SK-N-SH (cell line): ENCODE data around the gene CYP4F12. TPM values are rescaled to one million over a fixed set of nuclear protein-coding genes. Genes with fewer than 3 reads are reported as not detected.

ENCODE experiments used
- CTCF ChIA-PET: fragments of 300-600, 350-600 bp; formaldehyde crosslinking; extraction: SDS; loops from one replicate; lab custom pipeline; 2021; lab: Yijun Ruan, JAX
- POLR2A ChIA-PET: fragments of 350-600 bp; sonication (Branson Sonifier 250); formaldehyde crosslinking; extraction: SDS; loops from one replicate; lab custom pipeline; 2020; ENCODE audit warnings: antibody characterized with exemption, inconsistent platforms; lab: Yijun Ruan, JAX
- DNase-seq: peaks from one replicate; pipeline ENCODE4 v3.0.0; 2012
- H2AFZ ChIP-seq: fragments of 200-600 bp; sonication (generic); 2 replicates; pipeline ENCODE4 v1.8.1; 2016; ENCODE audit warnings: antibody characterized with exemption, mild to moderate bottlenecking, low read depth
- H3F3A ChIP-seq: fragments of 200-600 bp; sonication (generic); replicated peaks from 2 replicates; pipeline ENCODE3; 2016; ENCODE audit warnings: antibody characterized with exemption, mild to moderate bottlenecking; ENCODE audit not compliant: insufficient read depth
- H3K27ac ChIP-seq, 2 experiments: fragments of 200-500 bp in 1 of 2; fragments of 200-600 bp in 1 of 2; sonication (Bioruptor generic) in 1 of 2; sonication (generic), shearing (Covaris generic) in 1 of 2; 2 replicates each; pipeline versions ENCODE4 v1.5.1 to v1.6.1; 2014 to 2016; ENCODE audit warnings: low read depth in 2 of 2, inconsistent platforms in 1 of 2, low read length in 1 of 2, mild to moderate bottlenecking in 1 of 2, mixed read lengths in 1 of 2
- H3K27me3 ChIP-seq: fragments of 200-600 bp; sonication (generic), shearing (Covaris generic); 2 replicates; pipeline ENCODE4 v1.6.1; 2016; ENCODE audit warnings: mixed run types; ENCODE audit not compliant: insufficient read depth
- H3K36me3 ChIP-seq, 2 experiments: fragments of 200-500 bp in 1 of 2; fragments of 200-600 bp in 1 of 2; sonication (Bioruptor generic) in 1 of 2; sonication (generic) in 1 of 2; replicated peaks in 1 of 2; 2 replicates each; pipeline versions ENCODE3 to v1.5.1; 2014 to 2016; ENCODE audit warnings: low read length in 1 of 2, mild to moderate bottlenecking in 1 of 2; ENCODE audit not compliant: insufficient read depth in 2 of 2, control insufficient read depth in 1 of 2
- H3K4me1 ChIP-seq, 2 experiments: fragments of 200-500 bp in 1 of 2; fragments of 200-600 bp in 1 of 2; sonication (Bioruptor generic) in 1 of 2; sonication (generic), shearing (Covaris generic) in 1 of 2; 2 replicates each; pipeline versions ENCODE4 v1.5.1 to v1.6.1; 2014 to 2016; ENCODE audit warnings: low read depth in 1 of 2, low read length in 1 of 2, mixed run types in 1 of 2; ENCODE audit not compliant: insufficient read depth in 2 of 2, control insufficient read depth in 1 of 2
- H3K4me2 ChIP-seq: fragments of 200-600 bp; sonication (generic), shearing (Covaris generic); 2 replicates; pipeline ENCODE4 v1.6.1; 2017; ENCODE audit warnings: mixed run types
- H3K4me3 ChIP-seq, 2 experiments: fragments of 200-500 bp in 1 of 2; fragments of 200-600 bp in 1 of 2; sonication (Bioruptor generic) in 1 of 2; sonication (generic), shearing (Covaris generic) in 1 of 2; 2 replicates each; pipeline versions ENCODE4 v1.5.1 to v1.8.1; 2014 to 2016; ENCODE audit warnings: low read depth in 2 of 2, inconsistent platforms in 1 of 2, low read length in 1 of 2, mild to moderate bottlenecking in 1 of 2, mixed read lengths in 1 of 2, moderate library complexity in 1 of 2
- H3K79me2 ChIP-seq: fragments of 200-600 bp; sonication (generic); 2 replicates; pipeline ENCODE4 v1.8.1; 2017; ENCODE audit warnings: mild to moderate bottlenecking; ENCODE audit not compliant: insufficient read depth
- H3K9ac ChIP-seq: fragments of 200-600 bp; sonication (generic); 2 replicates; pipeline ENCODE4 v1.6.1; 2017; ENCODE audit warnings: mixed run types
- H3K9me2 ChIP-seq: fragments of 200-600 bp; sonication (generic); 2 replicates; pipeline ENCODE4 v1.6.1; 2017; ENCODE audit warnings: mixed run types
- H3K9me3 ChIP-seq: fragments of 200-600 bp; sonication (generic); 2 replicates; pipeline ENCODE4 v1.6.1; 2017; ENCODE audit warnings: mixed run types, mild to moderate bottlenecking, moderate library complexity
- H4K20me1 ChIP-seq: fragments of 200-600 bp; sonication (generic); 2 replicates; pipeline ENCODE4 v1.6.1; 2017; ENCODE audit warnings: mild to moderate bottlenecking, mixed run types; ENCODE audit not compliant: insufficient read depth
- CHD2 ChIP-seq: fragments of 150-350 bp; IDR thresholded peaks from 2 replicates; pipeline ENCODE4 v1.6.1; 2018; ENCODE audit warnings: low read length; ENCODE audit not compliant: partially characterized antibody
- EZH2phosphoT487 ChIP-seq: fragments of 200-600 bp; sonication (generic); IDR thresholded peaks from 2 replicates; pipeline ENCODE4 v1.6.1; 2017; ENCODE audit warnings: low read depth, mixed run types, mild to moderate bottlenecking, antibody characterized with exemption, moderate library complexity, borderline replicate concordance
- FOSL2 ChIP-seq: IDR thresholded peaks from 2 replicates; pipeline ENCODE4 v1.4.0; 2012; ENCODE audit warnings: low read depth, mild to moderate bottlenecking, moderate library complexity, borderline replicate concordance
- FOXJ3 ChIP-seq: sonication (generic); formaldehyde crosslinking; IDR thresholded peaks from 2 replicates; pipeline ENCODE4 v1.5.1; 2020; ENCODE audit warnings: mild to moderate bottlenecking, missing genetic modification reagents
- FOXM1 ChIP-seq: IDR thresholded peaks from 2 replicates; pipeline ENCODE4 v1.4.0; 2012; ENCODE audit warnings: low read depth, mild to moderate bottlenecking
- MXI1 ChIP-seq: IDR thresholded peaks from 2 replicates; pipeline ENCODE4 v1.6.1; 2012; ENCODE audit warnings: mild to moderate bottlenecking, low read depth, low read length, improper control_type of control experiment
- POLR2AphosphoS5 ChIP-seq: IDR thresholded peaks from 2 replicates; pipeline ENCODE4 v1.6.1; 2012; ENCODE audit warnings: low read depth, low read length
- RCOR1 ChIP-seq: fragments of 150-350 bp; IDR thresholded peaks from 2 replicates; pipeline ENCODE4 v1.6.1; 2017; ENCODE audit warnings: antibody characterized with exemption, low read length
- RFX5 ChIP-seq: IDR thresholded peaks from 2 replicates; pipeline ENCODE4 v1.6.1; 2012; ENCODE audit warnings: mild to moderate bottlenecking, improper control_type of control experiment, low read length
- TCF12 ChIP-seq: IDR thresholded peaks from 2 replicates; pipeline ENCODE4 v1.4.0; 2012
- YY1 ChIP-seq: IDR thresholded peaks from 2 replicates; pipeline ENCODE4 v1.4.0; 2012; ENCODE audit warnings: low read depth, mild to moderate bottlenecking
- WGBS: methylation state at CpG from one replicate; pipeline ENCODE4 v1.1.6; 2017; ENCODE audit warnings: low lambda C conversion rate; 5-methylcytosine and 5-hydroxymethylcytosine counted together
- polyA plus RNA-seq, 3 experiments: library from polyadenylated mRNA; depleted of rRNA; stranded (reverse); fragments of >200 nt; gene quantifications; 2 replicates each; pipeline ENCODE4 v1.2.3, GENCODE V29; 2012
- TF ChIP-seq, protein P1 (sequence below): IDR thresholded peaks from 2 replicates; pipeline ENCODE4 v1.4.0; 2012; ENCODE audit warnings: low read depth, borderline replicate concordance

The CYP4F12 gene
- polyA plus RNA-seq, 1 of the 3 experiments (the other 2 are of a cell fraction): not detected

GRCh38 chr19:15671891-15672579 is 852 bp upstream of the CYP4F12 start:
- H3K9ac ChIP-seq: no peak overlapping the region
- no peak overlapping the region for H3K27ac ChIP-seq
- no peaks in the 10 kb centered on the region for H3K36me3 ChIP-seq
- TF ChIP-seq FOXM1 (no peak), YY1 (no peak), POLR2AphosphoS5 (no peak), RFX5 (no peak), RCOR1 (no peak), FOSL2 (no peak), FOXJ3 (CRISPR knock-in tag) (no peak), MXI1 (no peak), TCF12 (no peak)
- TF ChIP-seq, protein P1, sequence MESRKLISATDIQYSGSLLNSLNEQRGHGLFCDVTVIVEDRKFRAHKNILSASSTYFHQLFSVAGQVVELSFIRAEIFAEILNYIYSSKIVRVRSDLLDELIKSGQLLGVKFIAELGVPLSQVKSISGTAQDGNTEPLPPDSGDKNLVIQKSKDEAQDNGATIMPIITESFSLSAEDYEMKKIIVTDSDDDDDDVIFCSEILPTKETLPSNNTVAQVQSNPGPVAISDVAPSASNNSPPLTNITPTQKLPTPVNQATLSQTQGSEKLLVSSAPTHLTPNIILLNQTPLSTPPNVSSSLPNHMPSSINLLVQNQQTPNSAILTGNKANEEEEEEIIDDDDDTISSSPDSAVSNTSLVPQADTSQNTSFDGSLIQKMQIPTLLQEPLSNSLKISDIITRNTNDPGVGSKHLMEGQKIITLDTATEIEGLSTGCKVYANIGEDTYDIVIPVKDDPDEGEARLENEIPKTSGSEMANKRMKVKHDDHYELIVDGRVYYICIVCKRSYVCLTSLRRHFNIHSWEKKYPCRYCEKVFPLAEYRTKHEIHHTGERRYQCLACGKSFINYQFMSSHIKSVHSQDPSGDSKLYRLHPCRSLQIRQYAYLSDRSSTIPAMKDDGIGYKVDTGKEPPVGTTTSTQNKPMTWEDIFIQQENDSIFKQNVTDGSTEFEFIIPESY: no peak
- POLR2A ChIA-PET: no interaction called here
- H3K4me1 ChIP-seq: no peaks in the 10 kb centered on the region
- no peaks in the 10 kb centered on the region for H3K79me2 ChIP-seq
- no peak overlapping the region for H2AFZ ChIP-seq
- 22% methylated on average over 10 of the region's 10 CpGs for WGBS
- no peaks in the 10 kb centered on the region for H4K20me1 ChIP-seq
- DNase-seq: no peak
- no peak overlapping the region for H3K4me2 ChIP-seq
- H3K4me3 ChIP-seq: no peak overlapping the region
- H3K9me2 ChIP-seq: no peaks in the 10 kb centered on the region
- no peaks in the 10 kb centered on the region for H3K9me3 ChIP-seq
- CTCF ChIA-PET: no interaction called here
- H3F3A ChIP-seq: no peaks in the 10 kb centered on the region
- no peaks in the 10 kb centered on the region for H3K27me3 ChIP-seq

DNA sequence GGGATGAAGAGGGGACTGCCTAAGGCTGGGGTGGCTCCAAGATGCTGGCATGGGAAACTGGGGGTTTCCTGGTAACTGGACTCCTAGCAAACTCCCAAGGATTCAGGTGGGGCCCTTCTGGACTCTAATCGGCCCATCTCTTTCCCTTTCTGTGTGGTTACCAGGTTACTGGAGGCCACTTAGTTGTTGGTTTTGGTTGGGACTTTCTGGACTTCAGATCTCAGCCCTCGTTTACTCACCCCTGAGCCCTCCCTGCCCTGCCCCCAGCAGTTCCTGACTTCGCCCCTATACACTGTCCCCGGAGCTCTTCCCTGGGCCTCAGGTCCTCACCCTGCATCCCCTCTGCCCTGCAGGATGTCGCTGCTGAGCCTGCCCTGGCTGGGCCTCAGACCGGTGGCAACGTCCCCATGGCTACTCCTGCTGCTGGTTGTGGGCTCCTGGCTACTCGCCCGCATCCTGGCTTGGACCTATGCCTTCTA is 328 bp downstream of the CYP4F12 start:
- Histone ChIP-seq H3K9ac (no peak overlapping the region), H3K4me2 (no peak overlapping the region), H3K27me3 (no peaks in the 10 kb centered on the region), H3F3A (no peaks in the 10 kb centered on the region), H3K9me3 (no peaks in the 10 kb centered on the region), H4K20me1 (no peaks in the 10 kb centered on the region), H3K27ac (no peak overlapping the region), H3K79me2 (no peaks in the 10 kb centered on the region), H3K36me3 (no peaks in the 10 kb centered on the region), H3K9me2 (no peaks in the 10 kb centered on the region), H3K4me3 (no peak overlapping the region), H2AFZ (no peak overlapping the region), H3K4me1 (no peaks in the 10 kb centered on the region)
- WGBS: 4% methylated on average over 7 of the region's 9 CpGs
- no peak for DNase-seq
- ChIA-PET CTCF (no interaction called here), POLR2A (no interaction called here)
- TF ChIP-seq CHD2 (no peak), TCF12 (no peak), EZH2phosphoT487 (no peak)
